HEK293 (cell line): Measurements from ENCODE around the gene SRPRB.

Source experiments
- CTCF ChIA-PET: fragments of 350-600 bp; formaldehyde crosslinking; extraction: SDS; loops from one replicate; lab custom pipeline; 2021; ENCODE audit warnings: antibody characterized with exemption; lab: Yijun Ruan, JAX
- POLR2A ChIA-PET: fragments of 300-600 bp; formaldehyde crosslinking; extraction: SDS; loops from one replicate; lab custom pipeline; 2020; ENCODE audit warnings: antibody characterized with exemption, inconsistent platforms; lab: Yijun Ruan, JAX
- H3K27ac ChIP-seq: fragments of 200-500 bp; sonication (Bioruptor generic); 2 replicates; pipeline ENCODE4 v1.5.1; 2014; ENCODE audit warnings: low read depth, low read length, control low read depth, inconsistent platforms; ENCODE audit errors: extremely low read depth
- H3K36me3 ChIP-seq, 2 experiments: fragments of 200-500 bp in 1 of 2; sonication (Bioruptor generic) in 1 of 2; 1 replicate in 1 of 2; 2 replicates in 1 of 2; pipeline ENCODE4 v1.5.1; 2014 to 2017; ENCODE audit warnings: inconsistent platforms in 2 of 2, low read length in 2 of 2; ENCODE audit not compliant: control insufficient read depth in 2 of 2, insufficient read depth in 1 of 2
- H3K4me1 ChIP-seq: fragments of 200-500 bp; sonication (Bioruptor generic); 2 replicates; pipeline ENCODE4 v1.5.1; 2014; ENCODE audit warnings: mild to moderate bottlenecking, low read length, inconsistent platforms; ENCODE audit not compliant: control insufficient read depth, insufficient read depth
- H3K4me3 ChIP-seq: 2 replicates; pipeline ENCODE4 v1.5.1; 2011; ENCODE audit warnings: low read depth, mild to moderate bottlenecking, control low read depth, low read length, moderate library complexity
- H3K9me3 ChIP-seq: fragments of 200-500 bp; sonication (Bioruptor generic); 2 replicates; pipeline ENCODE4 v1.5.1; 2014; ENCODE audit warnings: low read depth, low read length, inconsistent platforms; ENCODE audit not compliant: control insufficient read depth, insufficient read depth
- AEBP2 ChIP-seq: fragments of 450-650 bp; formaldehyde crosslinking; IDR thresholded peaks from 2 replicates; pipeline ENCODE4 v1.5.1; 2016; ENCODE audit warnings: missing biosample characterization, missing genetic modification characterization, borderline replicate concordance
- BCL11A ChIP-seq: fragments of 450-650 bp; formaldehyde crosslinking; IDR thresholded peaks from 2 replicates; pipeline ENCODE4 v1.5.1; 2016; ENCODE audit warnings: low read depth, missing biosample characterization, missing genetic modification characterization
- EGR2 ChIP-seq: fragments of 450-650 bp; formaldehyde crosslinking; IDR thresholded peaks from 2 replicates; pipeline ENCODE4 v1.5.1; 2016; ENCODE audit warnings: low read depth, missing biosample characterization, missing genetic modification characterization
- GLIS1 ChIP-seq: fragments of 450-650 bp; formaldehyde crosslinking; IDR thresholded peaks from 2 replicates; pipeline ENCODE4 v1.5.1; 2016; ENCODE audit warnings: missing biosample characterization, missing genetic modification characterization
- HOXA7 ChIP-seq: sonication (generic); formaldehyde crosslinking; IDR thresholded peaks from 2 replicates; pipeline ENCODE4 v1.8.1; 2022; ENCODE audit warnings: missing genetic modification reagents, borderline replicate concordance
- RBAK ChIP-seq: fragments of 450-650 bp; formaldehyde crosslinking; IDR thresholded peaks from 2 replicates; pipeline ENCODE4 v1.5.1; 2016; ENCODE audit warnings: missing biosample characterization, missing genetic modification characterization
- SCRT1 ChIP-seq: fragments of 450-650 bp; formaldehyde crosslinking; IDR thresholded peaks from 2 replicates; pipeline ENCODE4 v1.5.1; 2016; ENCODE audit warnings: missing biosample characterization, missing genetic modification characterization, borderline replicate concordance
- SETDB1 ChIP-seq: IDR thresholded peaks from one replicate; pipeline ENCODE4 v1.6.1; 2017; ENCODE audit warnings: mild to moderate bottlenecking, low read length, moderate library complexity, mixed read lengths; ENCODE audit not compliant: insufficient read length
- SP7 ChIP-seq: fragments of 450-650 bp; formaldehyde crosslinking; IDR thresholded peaks from 2 replicates; pipeline ENCODE4 v1.5.1; 2016; ENCODE audit warnings: missing biosample characterization, missing genetic modification characterization
- TRIM28 ChIP-seq: IDR thresholded peaks from 2 replicates; pipeline ENCODE4 v1.6.1; 2011; ENCODE audit warnings: low read length, control low read depth, borderline replicate concordance
- ZBTB17 ChIP-seq: fragments of 450-650 bp; formaldehyde crosslinking; IDR thresholded peaks from 2 replicates; pipeline ENCODE4 v1.5.1; 2016; ENCODE audit warnings: missing biosample characterization, missing genetic modification characterization
- ZBTB7A ChIP-seq: fragments of 450-650 bp; formaldehyde crosslinking; IDR thresholded peaks from 2 replicates; pipeline ENCODE4 v1.5.1; 2016; ENCODE audit warnings: low read depth, missing biosample characterization, missing genetic modification characterization
- ZFP41 ChIP-seq: fragments of 450-650 bp; formaldehyde crosslinking; IDR thresholded peaks from 2 replicates; pipeline ENCODE4 v1.5.1; 2016; ENCODE audit warnings: missing biosample characterization, missing genetic modification characterization, borderline replicate concordance
- ZNF155 ChIP-seq: fragments of 450-650 bp; formaldehyde crosslinking; IDR thresholded peaks from 2 replicates; pipeline ENCODE4 v1.5.1; 2016; ENCODE audit warnings: missing biosample characterization, missing genetic modification characterization
- ZNF175 ChIP-seq: fragments of 450-650 bp; formaldehyde crosslinking; IDR thresholded peaks from 2 replicates; pipeline ENCODE4 v1.5.1; 2016; ENCODE audit warnings: missing biosample characterization, missing genetic modification characterization
- ZNF184 ChIP-seq: fragments of 450-650 bp; IDR thresholded peaks from 2 replicates; pipeline ENCODE4 v1.5.1; 2018; ENCODE audit warnings: missing biosample characterization, mild to moderate bottlenecking, missing genetic modification characterization
- ZNF202 ChIP-seq: fragments of 450-650 bp; formaldehyde crosslinking; IDR thresholded peaks from 2 replicates; pipeline ENCODE4 v1.5.1; 2016; ENCODE audit warnings: missing biosample characterization, missing genetic modification characterization, borderline replicate concordance
- ZNF274 ChIP-seq, 2 experiments: fragments of 200-500 bp in 1 of 2; fragments of 450-650 bp in 1 of 2; sonication (Bioruptor generic) in 1 of 2; formaldehyde crosslinking in 1 of 2; IDR thresholded peaks; 2 replicates each; pipeline versions ENCODE4 v1.5.1 to v1.6.1; 2014 to 2016; ENCODE audit warnings: borderline replicate concordance in 1 of 2, inconsistent platforms in 1 of 2, low read length in 1 of 2, missing biosample characterization in 1 of 2, missing genetic modification characterization in 1 of 2
- ZNF302 ChIP-seq: fragments of 450-650 bp; formaldehyde crosslinking; IDR thresholded peaks from 2 replicates; pipeline ENCODE4 v1.5.1; 2016; ENCODE audit warnings: missing biosample characterization, missing genetic modification characterization, low read depth
- ZNF335 ChIP-seq: fragments of 450-650 bp; formaldehyde crosslinking; conservative IDR thresholded peaks from 2 replicates; pipeline ENCODE4 v1.5.1; 2016; ENCODE audit warnings: missing biosample characterization, missing genetic modification characterization
- ZNF510 ChIP-seq: fragments of 450-650 bp; formaldehyde crosslinking; IDR thresholded peaks from 2 replicates; pipeline ENCODE4 v1.5.1; 2018; ENCODE audit warnings: mild to moderate bottlenecking, missing genetic modification characterization, missing biosample characterization; ENCODE audit not compliant: insufficient replicate concordance
- ZNF571 ChIP-seq: fragments of 450-650 bp; formaldehyde crosslinking; IDR thresholded peaks from 2 replicates; pipeline ENCODE4 v1.5.0; 2017; ENCODE audit warnings: missing biosample characterization, missing genetic modification characterization
- ZNF580 ChIP-seq: fragments of 450-650 bp; formaldehyde crosslinking; IDR thresholded peaks from 2 replicates; pipeline ENCODE4 v1.5.1; 2016; ENCODE audit warnings: missing biosample characterization, missing genetic modification characterization
- ZNF585B ChIP-seq: fragments of 450-650 bp; formaldehyde crosslinking; IDR thresholded peaks from 2 replicates; pipeline ENCODE4 v1.5.1; 2016; ENCODE audit warnings: missing biosample characterization, missing genetic modification characterization
- ZNF626 ChIP-seq: fragments of 450-650 bp; sonication (Bioruptor Pico); formaldehyde crosslinking; IDR thresholded peaks from 2 replicates; pipeline ENCODE4 v1.5.1; 2018; ENCODE audit warnings: missing biosample characterization, missing genetic modification characterization, inconsistent platforms
- ZNF654 ChIP-seq: fragments of 450-650 bp; formaldehyde crosslinking; IDR thresholded peaks from 2 replicates; pipeline ENCODE4 v1.5.1; 2016; ENCODE audit warnings: low read depth, missing biosample characterization, missing genetic modification characterization
- ZNF670 ChIP-seq: fragments of 450-650 bp; formaldehyde crosslinking; IDR thresholded peaks from 2 replicates; pipeline ENCODE4 v1.5.1; 2016; ENCODE audit warnings: missing biosample characterization, missing genetic modification characterization, low read depth
- ZNF704 ChIP-seq: fragments of 450-650 bp; formaldehyde crosslinking; IDR thresholded peaks from 2 replicates; pipeline ENCODE4 v1.5.1; 2016; ENCODE audit warnings: missing biosample characterization, missing genetic modification characterization

SRPRB gene

GRCh38 chr3:133843634-133844033, 38.0 kb downstream of the SRPRB start (continued):
- no peak for TF ChIP-seq AEBP2 (tag by site-specific recombination)

- H3K4me1 ChIP-seq: no peaks in the 10 kb centered on the region
- CTCF ChIA-PET: no interaction called here
- TF ChIP-seq ZNF670 (no peak), ZNF704 (tag by site-specific recombination) (no peak), SETDB1 (no peak), ZNF510 (tag by site-specific recombination) (no peak), SCRT1 (tag by site-specific recombination) (no peak), HOXA7 (CRISPR knock-in tag) (no peak), GLIS1 (tag by site-specific recombination) (no peak), ZBTB7A (tag by site-specific recombination) (no peak), ZFP41 (tag by site-specific recombination) (no peak), ZNF175 (no peak), SP7 (no peak), ZNF155 (tag by site-specific recombination) (no peak), ZBTB17 (no peak), ZNF585B (tag by site-specific recombination) (no peak), ZNF202 (no peak), RBAK (no peak)
- TF ChIP-seq, all 188 proteins: peak for 0
- peaks cover 0 to 7% of the 10 kb centered on the region in 2 experiments; a peak in 1 of 3 replicates for H3K36me3 ChIP-seq
- no peak overlapping the region for H3K4me3 ChIP-seq
- H3K9me3 ChIP-seq: no peaks in the 10 kb centered on the region
- H3K27ac ChIP-seq: no peak overlapping the region
- POLR2A ChIA-PET: no interaction called here
These were observed 39.5 kb downstream of the SRPRB start for GRCh38 chr3:133845127-133845526.

GRCh38 chr3:133849346-133849745, 43.7 kb downstream of the SRPRB start:
- H3K4me1 ChIP-seq: no peaks in the 10 kb centered on the region
- TF ChIP-seq EGR2 (tag by site-specific recombination) (no peak), BCL11A (tag by site-specific recombination) (no peak), ZNF626 (tag by site-specific recombination) (no peak), ZNF571 (tag by site-specific recombination) (no peak), ZNF274 (IDR thresholded peaks at IDR 0.05; ENCODE audit: low read length) (no peak), ZNF274 (tag by site-specific recombination; IDR thresholded peaks at IDR 0.05; ENCODE audit: borderline replicate concordance) (no peak), ZNF184 (no peak), ZNF302 (tag by site-specific recombination) (no peak), ZNF335 (tag by site-specific recombination) (no peak), ZNF580 (tag by site-specific recombination) (no peak), ZNF654 (tag by site-specific recombination) (no peak), TRIM28 (no peak)
- no peak overlapping the region for H3K27ac ChIP-seq
- ChIA-PET CTCF (no interaction called here), POLR2A (no interaction called here)
- no peaks in the 10 kb centered on the region for H3K9me3 ChIP-seq
- no peaks in the 10 kb centered on the region for H3K36me3 ChIP-seq
- H3K4me3 ChIP-seq: no peak overlapping the region
